RWPE1 (cell line): ENCODE data around the gene MED23.

Source experiments
- CTCF ChIA-PET: fragments of 350-600 bp; sonication (Branson Sonifier 250); formaldehyde crosslinking; extraction: SDS; loops from one replicate; lab custom pipeline; 2021; lab: Yijun Ruan, JAX
- POLR2A ChIA-PET: fragments of 400-600 bp; formaldehyde crosslinking; extraction: SDS; loops from one replicate; lab custom pipeline; 2020; ENCODE audit warnings: antibody characterized with exemption; ENCODE audit not compliant: low non-redundant PET; lab: Yijun Ruan, JAX
- DNase-seq: peaks from one replicate; pipeline ENCODE4 v3.0.0; 2012; ENCODE audit warnings: low spot score
- H3K27ac ChIP-seq: fragments of 450-650 bp; 2 replicates; pipeline ENCODE4 v1.5.1; 2017
- TF ChIP-seq, protein P1 (sequence below): fragments of 450-650 bp; conservative IDR thresholded peaks from 2 replicates; pipeline ENCODE4 v1.5.1; 2017; ENCODE audit warnings: low read depth, mild to moderate bottlenecking

Gene MED23

DNA sequence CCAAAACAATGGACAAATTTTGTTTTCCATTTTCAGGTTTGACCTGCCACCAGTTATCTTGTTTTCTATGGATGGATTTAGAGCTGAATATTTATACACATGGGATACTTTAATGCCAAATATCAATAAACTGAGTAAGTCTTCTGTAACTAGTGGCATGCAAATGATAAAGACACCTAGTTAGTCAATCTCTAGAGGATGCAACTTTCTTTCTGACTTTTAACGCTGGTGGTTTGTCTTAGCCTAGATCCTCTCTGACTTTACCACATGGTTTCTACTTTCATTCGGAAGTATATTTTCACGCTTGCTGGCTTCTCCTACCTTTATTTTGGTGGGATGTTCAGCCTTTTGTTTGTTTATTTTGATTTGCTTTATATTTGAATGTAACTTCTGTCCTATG, 30.2 kb upstream of the MED23 start:
- CTCF ChIA-PET, result no interaction called here
- POLR2A ChIA-PET, result no interaction called here

DNA sequence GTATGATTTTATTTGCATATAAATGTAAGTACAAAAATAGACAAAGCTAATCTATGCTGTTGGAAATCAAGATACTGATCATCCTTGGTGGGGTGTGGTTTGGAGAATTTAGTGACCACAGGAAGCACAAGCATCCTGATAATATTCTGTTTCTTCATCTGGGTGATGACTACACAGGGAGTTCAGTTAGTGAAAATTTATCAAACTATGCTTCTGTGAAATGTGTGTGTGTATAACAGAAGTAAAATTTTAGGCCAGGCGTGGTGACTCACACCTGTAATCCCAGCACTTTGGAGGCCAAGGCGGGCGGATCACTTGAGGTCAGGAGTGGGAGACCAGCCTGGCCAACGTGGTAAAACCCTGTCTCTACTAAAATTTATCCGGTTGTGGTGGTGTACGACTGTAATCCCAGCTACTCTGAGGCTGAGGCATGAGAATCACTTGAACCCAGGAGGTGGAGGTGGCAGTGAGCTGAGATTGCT, 29.6 kb upstream of the MED23 start:
- H3K27ac ChIP-seq, result no peak overlapping the region
- no peak for DNase-seq
- ChIA-PET POLR2A (no interaction called here), CTCF (no interaction called here)
- TF ChIP-seq, protein P1, sequence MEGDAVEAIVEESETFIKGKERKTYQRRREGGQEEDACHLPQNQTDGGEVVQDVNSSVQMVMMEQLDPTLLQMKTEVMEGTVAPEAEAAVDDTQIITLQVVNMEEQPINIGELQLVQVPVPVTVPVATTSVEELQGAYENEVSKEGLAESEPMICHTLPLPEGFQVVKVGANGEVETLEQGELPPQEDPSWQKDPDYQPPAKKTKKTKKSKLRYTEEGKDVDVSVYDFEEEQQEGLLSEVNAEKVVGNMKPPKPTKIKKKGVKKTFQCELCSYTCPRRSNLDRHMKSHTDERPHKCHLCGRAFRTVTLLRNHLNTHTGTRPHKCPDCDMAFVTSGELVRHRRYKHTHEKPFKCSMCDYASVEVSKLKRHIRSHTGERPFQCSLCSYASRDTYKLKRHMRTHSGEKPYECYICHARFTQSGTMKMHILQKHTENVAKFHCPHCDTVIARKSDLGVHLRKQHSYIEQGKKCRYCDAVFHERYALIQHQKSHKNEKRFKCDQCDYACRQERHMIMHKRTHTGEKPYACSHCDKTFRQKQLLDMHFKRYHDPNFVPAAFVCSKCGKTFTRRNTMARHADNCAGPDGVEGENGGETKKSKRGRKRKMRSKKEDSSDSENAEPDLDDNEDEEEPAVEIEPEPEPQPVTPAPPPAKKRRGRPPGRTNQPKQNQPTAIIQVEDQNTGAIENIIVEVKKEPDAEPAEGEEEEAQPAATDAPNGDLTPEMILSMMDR, result no peak

More for the DNA sequence above, 30.2 kb upstream of the MED23 start:
- DNase-seq, result no peak
- TF ChIP-seq, protein P1, result no peak
- no peak overlapping the region for H3K27ac ChIP-seq

DNA sequence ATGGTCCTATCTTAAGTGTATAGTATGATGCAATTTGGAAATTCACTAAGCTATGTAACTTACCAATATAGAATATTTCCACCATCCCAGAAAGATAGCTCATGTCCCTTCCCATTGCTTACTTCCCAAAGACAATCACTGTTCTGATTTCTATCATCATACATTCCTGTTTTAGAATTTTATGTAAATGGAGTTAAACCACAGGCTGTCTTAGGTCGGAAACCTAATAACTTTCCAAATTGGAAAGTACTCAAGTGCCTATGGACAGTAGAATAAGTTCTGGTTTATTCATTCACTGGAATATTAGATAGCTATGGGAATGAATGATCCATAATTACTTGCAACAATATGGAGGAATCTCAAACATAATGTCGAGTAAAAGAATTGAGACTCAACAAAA, 29.2 kb upstream of the MED23 start:
- TF ChIP-seq, protein P1, result no peak
- no peak overlapping the region for H3K27ac ChIP-seq
- ChIA-PET CTCF (interaction anchor here (0.9 kb wide), 1 partner anchor 29 kb away, joined by 5 read pairs; the partner anchor contains the start of gene MED23), POLR2A (no interaction called here)
- no peak for DNase-seq

DNA sequence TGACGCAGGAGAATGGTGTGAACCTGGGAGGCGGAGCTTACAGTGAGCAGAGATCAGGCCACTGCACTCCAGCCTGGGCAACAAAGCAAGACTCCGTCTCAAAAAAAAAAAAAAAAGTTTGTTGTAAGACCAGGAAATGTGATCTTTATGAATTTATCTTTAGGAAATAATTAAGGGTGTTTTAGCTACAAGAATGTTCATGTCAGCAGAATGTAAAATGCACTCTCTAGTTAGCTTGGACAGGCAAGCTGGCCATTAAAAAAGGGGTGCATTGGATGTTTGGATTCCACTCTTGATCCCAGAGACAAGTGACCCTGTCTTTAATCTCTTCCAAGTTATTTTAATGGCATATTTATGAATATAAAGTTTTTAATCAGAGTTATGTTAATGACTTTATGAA, 28.6 kb upstream of the MED23 start:
- ChIA-PET CTCF (interaction anchor here (0.6 to 1.1 kb wide), 3 partner anchors 28 to 166 kb away, joined by 3 to 5 read pairs (median 4); partner anchors contain the start of genes ARG1 and MED23), POLR2A (no interaction called here)
- DNase-seq, result no peak
- TF ChIP-seq, protein P1, result no peak
- no peak overlapping the region for H3K27ac ChIP-seq

DNA sequence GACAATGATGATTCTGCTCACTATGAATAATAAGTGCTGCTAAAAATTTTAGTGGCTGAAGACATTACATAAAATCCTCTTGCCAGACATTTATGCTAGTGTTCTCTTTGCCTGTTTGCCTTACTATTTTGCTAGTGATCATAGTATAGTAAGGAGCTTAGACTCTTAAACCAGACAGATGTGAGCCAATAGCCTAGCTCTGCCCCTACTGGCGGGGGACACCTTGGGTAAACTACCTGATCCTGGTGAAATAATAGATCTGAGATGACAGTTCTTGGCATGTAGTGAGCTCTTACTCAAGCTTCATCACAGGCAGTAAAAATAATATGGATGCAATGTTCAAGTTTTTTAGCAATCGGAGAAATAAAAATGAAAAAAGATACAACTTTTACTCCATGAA, 27.9 kb upstream of the MED23 start:
- no peak overlapping the region for H3K27ac ChIP-seq
- ChIA-PET POLR2A (no interaction called here), CTCF (interaction anchor here (1.1 kb wide), 1 partner anchor 166 kb away, joined by 3 read pairs; no protein-coding TSS in a partner anchor)
- no peak for DNase-seq
- TF ChIP-seq, protein P1, result no peak

DNA sequence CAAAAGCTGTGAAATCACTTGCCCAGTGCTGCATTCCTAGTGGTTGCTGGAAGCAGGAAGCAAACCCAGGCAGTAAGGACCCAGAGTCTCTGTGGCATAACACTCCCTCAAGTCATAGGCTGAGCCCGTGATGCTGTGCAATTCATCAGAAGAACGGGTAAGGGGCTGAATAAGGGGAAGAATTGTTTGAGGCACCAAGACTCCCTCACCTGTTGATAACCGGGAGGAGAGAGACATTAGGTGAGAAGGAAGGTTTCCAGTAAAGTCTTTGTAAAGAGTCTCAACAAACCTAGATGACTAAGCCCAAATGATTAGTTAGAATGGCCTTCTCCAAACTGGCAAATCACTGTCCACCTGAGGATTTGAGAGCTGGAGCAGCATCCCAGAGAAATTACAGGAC, 27.3 kb upstream of the MED23 start:
- H3K27ac ChIP-seq, result no peak overlapping the region
- TF ChIP-seq, protein P1, result no peak
- CTCF ChIA-PET, result no interaction called here
- no peak for DNase-seq
- POLR2A ChIA-PET, result no interaction called here
